ENCODE results near the gene TSPAN5.
"Not testable (repeated sequence)": the region's sequence is repeated elsewhere in the genome, so short reads cannot be mapped to it uniquely, and the experiment has no call there.

TSPAN5 gene

DNA sequence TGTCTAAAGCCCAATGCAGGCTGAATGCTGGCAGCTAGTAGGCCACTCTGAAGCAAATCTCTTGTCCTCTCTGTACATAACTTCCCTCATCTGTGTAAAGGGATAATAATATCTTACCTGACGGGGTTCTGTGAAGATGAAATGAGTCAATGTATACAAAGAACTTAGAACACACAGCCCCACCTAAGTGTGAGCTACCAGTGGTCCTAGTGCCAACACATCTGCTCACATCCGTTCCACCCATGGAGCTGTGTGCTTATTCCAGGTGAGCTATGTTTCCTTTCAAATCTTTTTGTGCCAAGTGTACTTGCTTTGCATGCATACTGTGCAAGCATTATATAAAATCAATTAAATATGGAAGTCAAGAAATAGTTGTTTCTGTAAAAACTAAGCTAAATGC is 116.4 kb downstream of the TSPAN5 start:
- DNase-seq, result no peak

DNA sequence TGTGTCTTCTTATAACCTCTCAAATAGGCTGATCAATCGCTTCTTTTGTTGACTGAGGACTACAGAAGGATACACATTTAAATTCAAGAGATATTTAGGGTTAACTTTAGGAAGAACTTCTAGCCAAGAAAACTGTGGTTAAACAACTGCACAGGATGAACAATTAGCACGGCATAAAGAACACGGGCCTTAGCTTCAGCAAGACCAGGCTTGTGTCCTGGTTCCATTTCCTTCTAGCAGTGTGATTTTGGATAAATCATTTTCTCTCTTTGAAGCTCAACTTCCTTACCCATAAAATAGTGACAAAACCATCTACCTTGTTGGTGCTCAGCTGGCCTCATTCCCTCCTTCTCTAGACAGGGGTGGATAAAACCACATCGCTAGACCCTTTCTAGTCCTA is 117.6 kb downstream of the TSPAN5 start:
- DNase-seq, result no peak

DNA sequence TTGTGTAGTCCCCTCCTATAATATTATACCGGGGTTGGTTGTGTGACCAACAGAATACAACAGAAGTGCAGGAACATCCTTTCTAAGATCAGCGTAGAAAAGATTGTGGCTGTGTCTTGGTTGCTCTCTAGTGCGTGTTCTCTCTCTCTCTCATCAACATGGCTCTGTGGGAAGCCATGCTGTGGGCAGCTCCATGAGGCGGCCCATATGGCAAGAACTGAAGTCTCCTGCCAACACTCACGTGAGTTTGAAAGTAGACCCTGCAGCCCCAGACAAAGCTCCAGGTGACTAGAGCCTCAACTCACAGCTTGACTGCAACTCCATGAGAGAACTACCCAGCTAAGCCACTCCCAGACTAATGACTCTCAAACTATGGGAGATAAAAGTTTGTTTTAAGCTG is 118.7 kb downstream of the TSPAN5 start:
- DNase-seq, result no peak

DNA sequence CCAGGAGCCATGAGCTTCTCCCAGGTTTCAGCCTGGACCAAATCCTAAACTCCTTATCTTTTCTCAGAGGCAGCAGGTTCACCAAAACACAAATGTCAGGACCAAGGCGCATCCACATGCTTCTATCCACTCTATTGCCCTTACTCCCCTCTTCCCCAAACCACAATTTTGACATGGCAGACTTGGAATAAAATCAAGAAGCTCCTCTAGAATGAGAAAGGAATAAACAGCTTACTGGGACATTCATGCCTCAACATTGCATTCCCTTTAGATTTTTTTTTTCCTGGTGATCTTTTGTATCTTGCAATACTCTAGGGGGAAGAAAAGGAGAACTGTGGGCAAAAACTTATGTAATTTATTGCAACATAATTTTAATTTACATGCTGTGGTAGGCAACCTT is 119.1 kb downstream of the TSPAN5 start:
- no peak for DNase-seq

DNA sequence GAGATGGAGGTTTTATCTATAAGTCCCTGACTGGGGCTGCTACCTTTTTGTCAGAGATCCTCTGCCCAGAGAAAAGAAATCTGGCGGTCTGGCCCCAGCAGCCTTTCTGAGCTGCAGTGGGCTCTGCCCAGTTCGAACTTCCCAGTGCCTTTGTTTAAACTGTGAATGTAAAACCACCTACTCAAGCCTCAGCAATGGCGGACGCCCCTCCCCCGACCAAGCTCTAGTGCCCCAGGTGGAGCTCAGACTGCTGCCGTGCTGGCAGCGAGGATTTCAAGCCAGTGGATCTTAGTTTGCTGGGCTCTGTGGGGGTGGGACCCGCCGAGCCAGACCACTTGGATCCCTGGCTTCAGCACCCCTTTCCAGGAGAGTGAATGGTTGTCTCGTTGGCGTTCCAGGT is 121.8 kb downstream of the TSPAN5 start:
- no peak for DNase-seq

DNA sequence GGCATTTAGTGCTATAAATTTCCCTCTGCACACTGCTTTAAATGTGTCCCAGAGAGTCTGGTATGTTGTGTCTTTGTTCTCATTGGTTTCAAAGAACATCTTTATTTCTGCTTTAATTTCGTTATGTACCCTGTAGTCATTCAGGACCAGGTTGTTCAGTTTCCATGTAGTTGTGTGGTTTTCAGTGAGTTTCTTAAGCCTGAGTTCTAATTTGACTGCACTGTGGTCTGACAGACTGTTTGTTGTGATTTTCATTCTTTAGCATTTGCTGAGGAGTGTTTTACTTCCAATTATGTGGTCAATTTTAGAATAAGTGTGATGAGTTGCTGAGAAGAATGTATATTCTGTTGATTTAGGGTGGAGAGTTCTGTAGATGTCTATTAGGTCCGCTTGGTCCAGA is 124.3 kb downstream of the TSPAN5 start:
- DNase-seq, result not testable (repeated sequence)

DNA sequence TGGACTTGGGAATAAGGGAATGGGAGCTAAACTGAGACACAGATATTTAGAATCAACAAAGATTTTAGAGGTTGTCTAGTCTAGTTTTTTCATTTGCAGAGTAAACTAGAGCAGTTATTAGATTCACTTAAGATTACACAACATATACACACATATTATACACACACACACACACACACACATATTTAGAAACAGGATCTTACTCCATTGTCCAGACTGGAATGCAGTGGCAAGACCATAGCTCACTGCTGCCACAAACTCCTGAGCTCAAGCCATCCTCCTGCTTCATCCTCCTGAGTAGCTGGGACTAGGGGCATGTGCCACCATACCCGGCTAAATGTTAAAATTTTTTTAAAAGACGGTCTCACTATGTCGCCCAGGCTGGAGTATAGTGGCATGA is 127.8 kb downstream of the TSPAN5 start:
- DNase-seq, result no peak

DNA sequence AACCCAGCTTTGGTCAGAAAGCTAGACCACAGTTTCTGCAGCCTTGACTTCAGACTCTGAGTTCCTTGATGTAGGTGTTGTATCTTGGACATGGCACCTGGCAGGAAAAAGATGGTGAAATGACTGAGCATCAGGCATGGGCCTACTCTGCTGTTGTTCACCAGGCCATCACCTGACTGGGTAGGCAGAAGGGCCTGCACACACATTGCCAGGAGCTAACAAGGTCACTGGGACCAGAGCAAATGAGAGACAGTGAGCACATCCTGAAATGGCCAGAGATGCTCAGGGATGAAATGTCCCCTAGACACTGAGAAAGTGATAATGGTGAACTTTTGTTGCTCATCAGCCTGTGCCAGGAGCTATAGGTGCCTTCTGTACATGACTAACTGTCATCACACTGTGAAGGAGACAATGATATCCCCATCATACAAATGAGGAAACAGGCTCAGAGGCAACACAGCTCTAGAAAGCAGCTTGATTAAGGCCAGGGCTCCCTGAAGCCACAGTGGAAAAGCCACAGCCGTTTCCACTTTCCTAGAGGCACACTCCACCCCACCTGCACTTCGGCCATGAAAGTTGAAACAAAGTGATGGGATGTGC is 128.3 kb downstream of the TSPAN5 start:
- no peak for DNase-seq

DNA sequence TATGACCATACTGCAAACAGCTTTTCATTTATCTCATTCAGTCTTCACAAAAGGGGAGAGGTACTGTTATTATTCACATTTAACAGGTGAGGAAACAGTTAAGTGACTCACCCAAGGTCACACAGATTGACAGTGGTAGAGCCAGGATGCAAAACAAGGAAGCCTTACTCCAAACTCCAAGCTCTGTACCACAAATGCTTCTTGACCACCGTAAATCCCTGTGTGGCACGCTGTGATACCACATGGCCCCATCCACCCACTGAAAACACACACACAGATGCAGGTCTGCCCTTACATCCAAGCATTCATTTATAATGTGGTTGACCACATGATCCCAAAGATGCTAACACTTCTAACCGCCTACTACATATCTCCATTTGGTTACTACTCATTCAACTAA is 129.5 kb downstream of the TSPAN5 start:
- no peak for DNase-seq

DNA sequence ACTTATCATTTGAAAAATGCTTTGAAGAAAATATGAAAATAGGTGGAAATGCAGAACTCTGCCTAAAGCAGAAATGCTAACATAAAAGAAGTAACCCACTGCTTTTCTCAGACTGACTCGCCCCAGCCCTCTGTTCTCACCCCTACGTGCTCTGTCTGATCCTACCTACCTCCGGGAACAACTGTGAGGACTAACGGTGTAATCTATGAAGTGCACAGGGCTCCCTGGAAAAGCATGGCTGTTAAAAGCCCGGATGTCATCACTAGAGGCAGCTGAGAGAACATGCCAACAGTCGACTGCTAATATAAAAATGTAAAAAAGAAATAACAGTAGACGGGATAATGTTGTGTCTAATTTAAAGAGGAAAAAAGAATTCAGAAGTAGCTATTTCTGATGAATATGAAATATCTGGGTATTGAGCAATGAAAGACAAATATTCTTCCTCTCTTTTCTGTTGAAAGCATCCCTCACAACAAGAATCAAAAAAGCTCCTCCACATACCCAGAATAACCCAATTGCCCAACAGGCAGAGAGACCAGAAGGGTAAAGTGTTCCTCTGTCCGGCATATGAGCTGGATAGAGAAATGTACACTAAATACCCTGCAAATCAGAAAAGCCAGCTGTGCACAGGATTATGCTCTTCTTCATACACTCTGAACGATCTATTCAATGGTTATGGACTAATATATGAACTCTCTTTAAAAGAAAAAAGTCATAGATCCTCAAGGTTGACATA is 130.7 kb downstream of the TSPAN5 start:
- DNase-seq, result no peak

DNA sequence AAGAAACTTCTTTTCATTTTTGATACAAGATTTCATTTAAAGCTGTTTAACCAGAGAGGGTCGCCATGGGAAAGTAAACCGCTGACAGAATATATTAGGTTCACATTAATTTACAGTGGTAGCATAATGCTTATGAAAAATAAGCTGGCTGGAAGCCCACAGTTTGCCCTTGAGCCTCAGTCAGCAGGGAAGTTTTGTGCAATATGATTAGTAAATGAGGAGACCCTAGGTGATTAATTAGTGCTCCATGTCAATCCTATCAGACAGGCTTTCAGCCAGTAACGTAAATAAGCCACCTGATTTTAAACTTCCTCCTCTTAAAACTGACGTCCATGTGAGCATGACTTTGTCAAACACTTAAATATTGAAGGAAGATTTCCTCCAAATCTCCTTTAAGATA is 134.2 kb downstream of the TSPAN5 start:
- DNase-seq, result no peak

DNA sequence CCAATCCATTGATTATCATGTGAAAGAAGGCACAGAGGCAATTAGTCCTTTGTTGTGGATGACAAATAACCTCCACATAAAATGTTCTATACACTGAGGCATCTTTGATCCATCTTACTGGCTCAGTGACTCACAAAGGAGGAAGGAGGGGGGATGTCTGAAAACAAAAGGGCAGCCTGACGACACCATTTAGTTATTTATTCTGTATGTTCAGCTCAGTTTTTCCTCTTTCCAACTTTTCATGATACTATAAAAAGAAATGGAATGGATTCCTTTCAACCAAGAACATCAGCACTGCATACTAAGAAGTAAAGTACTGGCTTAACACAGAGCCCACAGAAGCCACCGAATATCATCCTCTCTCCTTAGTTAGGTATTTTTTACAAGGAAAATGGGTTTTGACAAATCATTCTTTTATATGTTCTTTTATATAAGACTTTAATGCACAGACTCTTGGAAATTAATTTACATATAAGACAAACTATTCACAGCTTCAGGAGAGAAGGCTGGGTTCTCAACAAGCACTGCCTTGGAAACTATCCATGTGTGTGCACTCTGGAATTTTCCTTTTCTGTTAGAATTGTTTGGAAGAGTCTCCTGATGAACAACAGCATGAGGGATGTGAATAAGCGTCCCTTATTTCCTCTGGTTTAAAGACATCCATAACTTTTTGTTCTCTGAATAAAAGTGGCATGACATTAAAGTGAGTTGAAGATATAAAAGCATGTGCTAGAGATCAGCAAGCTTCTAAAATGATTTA is 135.6 kb downstream of the TSPAN5 start:
- no peak for DNase-seq

DNA sequence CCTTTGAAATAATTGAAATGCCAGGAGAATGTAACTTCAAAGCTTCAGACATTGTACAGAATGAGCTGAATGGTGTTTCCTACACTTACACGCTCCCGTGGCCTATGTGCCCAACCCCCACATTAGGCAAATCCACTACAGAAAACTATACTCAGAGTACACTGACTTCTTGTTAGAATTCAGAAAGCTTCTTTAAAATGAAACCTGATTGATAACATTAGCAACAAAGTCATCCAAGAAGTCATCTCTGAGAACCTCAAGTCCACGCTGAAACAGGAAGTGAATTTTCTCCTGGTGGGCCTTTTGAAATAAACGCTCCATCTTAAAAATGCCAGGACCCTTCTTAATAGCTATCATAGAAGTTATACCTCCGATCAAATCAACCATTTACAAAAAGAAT is 136.3 kb downstream of the TSPAN5 start:
- DNase-seq, result no peak

DNA sequence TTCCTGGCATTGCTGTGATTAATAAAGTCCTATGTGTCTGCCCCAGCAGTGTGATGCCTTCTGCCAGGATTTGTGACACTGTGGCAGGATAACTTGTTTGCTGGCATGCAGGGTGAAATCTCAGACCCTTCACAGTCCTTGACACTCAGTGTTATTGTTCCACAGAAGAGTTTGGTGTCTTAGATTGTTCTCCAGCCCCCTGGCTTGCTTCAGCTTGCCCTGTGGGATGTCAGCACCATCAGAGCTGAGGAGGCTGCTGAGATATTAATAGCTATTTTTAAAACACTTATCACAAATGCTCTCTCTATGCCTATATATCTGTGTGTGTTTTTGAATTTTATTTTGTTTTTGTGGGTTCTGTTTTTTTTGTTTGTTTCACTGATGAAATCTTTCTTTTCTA is 136.9 kb downstream of the TSPAN5 start:
- no peak for DNase-seq

DNA sequence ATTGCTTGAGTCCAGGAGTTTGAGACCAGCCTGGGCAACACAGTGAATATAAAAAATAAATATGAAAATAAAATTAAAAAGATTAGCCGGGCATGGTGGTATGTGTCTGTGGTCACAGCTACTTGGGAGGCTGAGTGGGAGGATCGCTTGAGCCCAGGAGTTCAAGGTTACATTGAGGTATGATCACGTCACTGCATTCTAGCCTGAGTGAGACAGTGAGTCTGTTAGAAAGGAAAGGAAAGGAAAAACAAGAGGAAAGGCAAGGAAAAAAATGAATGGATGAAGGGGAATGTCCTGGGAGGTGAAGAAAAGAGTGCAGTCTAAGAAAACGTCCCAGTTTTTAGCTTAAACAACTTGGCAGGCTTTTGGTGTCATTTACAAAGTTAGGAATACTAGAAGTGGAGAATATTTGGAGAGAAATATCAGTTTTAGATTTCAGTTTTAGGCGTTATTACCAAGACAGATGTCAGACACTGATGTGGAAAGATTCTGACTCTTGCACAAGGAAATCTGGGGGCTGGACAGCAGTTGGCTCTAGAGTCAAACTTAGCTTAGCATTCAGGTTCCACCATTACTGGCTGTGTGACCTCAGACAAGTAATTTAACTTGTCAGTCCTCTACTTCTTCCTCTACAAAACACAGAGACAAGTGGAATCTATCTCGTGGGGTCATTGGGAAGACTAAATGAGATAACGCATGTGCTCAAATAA is 139.0 kb downstream of the TSPAN5 start:
- no peak for DNase-seq

DNA sequence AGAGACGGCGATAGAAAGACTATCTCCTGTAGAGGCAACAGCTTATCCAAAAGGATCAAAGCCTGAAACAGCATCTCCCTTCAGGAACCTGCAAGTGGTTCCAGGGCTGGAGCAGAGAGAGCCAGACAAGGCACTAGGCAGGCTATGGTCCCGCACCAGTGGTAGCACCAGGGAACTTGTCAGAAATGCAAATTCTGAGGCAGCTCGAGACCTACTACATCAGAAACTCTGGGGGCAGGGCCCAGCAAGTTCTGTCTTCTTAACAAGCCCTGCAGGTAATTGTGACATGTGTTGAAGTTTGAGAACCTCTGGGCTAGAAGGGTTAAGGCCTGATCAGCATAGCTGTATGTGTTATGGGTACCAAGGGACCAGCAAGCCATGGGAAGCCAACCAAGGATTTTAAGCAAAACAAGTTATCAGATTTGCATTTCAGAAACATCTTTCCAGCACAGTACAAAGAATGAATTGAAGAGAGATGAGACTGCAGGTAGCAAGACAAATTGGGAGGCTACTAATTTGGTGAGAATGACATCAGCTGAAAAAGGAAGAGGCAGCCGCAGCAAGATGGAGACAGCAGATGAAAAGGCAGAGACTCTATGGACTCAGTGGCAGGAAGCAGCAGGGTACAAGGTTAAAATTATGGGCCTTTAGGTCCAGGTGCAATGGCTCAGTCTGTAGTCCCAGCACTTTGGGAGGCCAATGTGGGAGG is 139.7 kb downstream of the TSPAN5 start:
- no peak for DNase-seq

DNA sequence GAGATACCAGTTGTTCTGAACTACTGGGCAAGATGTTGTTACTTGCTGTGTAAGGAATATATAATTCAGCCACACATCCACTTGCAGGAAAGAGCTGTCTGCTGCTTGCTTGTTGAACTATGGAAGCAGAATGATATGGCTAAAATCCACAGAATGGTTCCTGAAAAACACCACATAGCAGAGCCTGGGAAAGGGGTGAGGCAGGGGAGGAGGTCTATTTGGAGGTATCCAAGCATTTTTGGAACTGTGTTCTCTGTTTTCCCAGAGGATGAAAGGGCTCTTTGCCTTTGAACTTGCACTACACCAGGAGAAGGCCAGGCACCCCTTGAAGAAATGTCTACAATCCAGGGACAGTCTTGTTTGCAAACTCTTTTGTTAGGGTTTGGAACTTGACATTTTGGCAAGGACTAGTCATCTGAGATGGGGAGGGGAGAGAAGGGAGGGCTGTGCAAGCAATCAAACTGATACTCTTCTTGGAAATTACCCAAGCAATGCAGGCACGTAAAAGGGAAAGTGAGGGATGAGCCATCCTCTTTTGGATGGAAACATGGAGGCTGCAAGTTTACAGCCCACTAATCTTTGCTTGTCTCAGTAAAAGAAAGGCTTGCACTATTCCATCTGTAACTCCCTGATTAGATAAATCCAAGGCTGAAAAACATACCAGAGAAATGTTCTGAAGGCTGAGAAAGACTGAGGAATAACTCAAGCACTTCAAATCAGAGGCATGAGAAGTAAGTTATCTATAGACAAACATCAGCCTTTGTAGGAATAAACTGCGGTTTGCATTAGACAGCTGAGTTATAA is 141.0 kb downstream of the TSPAN5 start:
- DNase-seq, result no peak

DNA sequence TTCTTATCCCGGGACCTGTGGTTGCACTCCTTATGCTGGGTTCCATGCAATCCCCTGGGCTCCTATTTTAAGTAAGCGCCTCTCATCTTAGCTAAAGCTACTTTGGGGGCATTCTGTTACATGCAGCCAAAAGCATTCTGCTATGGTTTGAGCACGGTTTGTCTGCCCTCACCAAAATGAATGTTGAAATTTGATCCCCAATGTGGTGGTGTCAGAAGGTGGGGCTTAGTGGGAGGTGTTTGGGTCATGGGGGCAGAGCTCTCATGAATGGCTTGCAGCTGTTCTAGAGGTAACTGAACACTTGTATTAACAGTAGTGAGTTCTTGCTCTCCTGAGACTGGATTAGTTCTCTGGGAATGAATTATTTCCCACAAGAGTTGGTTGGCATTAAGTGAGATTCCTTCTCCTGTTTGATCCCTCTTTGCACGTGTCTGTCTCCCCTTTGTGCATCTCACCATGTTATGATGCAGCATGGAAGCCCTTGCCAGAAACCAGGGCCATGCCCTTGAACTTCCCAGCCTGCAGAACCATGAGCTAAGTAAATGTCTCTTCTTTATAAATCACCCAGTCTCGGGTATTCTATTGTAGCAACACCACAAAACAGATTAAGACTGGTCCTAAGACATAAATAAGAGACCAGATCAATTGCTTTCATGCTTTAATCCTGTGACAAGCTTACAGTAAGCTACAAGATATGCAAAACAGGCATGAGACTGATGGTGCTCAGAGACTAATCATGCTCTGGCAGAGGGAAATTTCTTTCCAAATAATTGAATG is 141.8 kb downstream of the TSPAN5 start:
- DNase-seq, result peak; percentile 4

DNA sequence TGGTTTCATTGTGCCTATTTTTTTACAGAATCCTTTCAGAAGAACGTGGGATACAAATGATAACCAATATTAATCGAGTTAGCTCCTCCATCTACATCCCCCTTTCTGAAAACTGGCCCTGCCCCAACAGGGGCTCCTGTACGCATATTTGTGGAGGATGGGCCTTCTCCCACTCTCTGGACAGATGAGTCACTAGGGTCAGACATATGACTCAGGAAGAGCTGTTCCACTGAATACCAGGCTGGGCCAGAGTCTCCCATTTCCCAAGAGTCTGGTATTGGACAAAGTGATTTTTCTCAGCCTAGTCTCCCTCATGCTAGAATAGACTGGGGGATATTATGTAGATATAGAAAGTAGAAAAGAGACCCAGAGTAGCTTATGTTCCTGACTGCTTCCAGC is 142.4 kb downstream of the TSPAN5 start:
- no peak for DNase-seq

DNA sequence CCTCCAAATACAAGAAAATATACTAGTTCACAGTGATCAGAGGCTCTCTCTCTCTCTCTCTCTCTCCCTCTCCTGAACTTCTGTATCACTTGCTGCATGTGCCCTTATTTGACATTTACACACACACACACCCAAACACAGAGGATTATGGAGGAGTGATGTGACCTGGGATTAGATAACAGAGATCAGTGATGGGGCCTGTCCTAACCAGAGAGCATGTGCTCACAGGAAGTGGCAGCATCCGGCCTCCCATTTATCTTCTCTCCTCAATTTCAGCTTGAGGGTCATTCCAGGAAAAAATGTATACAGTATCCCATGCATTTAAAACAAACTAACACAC is 143.0 kb downstream of the TSPAN5 start:
- no peak for DNase-seq

DNA sequence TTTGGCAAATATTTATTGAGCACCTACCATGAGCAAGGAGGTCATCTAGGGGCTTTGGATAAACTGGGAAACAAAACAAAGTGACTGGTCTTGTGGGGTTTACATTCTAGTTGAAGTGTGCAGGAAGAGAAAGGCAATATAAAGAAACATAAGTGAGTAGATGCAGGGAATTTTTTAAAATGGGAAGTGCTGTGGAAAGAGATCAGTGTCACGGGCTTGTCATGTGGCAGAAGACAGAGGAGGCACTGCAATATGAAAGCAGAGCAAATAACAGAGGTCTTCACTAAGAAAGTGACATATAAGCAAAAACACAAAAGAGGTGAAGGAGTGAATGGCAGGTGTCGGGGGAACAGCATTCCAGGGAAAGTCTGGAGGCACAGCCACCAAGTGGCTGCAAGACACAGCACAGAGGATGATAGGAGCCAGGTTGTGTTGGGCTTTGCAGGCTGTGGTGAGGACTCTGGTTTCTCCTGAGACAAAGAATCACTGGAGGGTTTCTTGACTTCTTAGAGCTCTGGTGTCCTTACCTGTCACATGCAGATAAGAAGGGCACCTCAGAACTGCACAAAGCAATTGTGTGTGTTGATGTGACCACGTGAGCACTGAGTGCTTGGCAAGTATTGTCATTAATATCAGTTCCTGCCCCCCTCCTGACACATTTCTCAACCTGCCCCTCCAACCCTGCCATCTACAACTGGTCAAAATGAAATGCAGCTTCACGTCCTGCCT is 143.5 kb downstream of the TSPAN5 start:
- no peak for DNase-seq

Data from NCI-H2171 (cell line).